Esophagus (tissue), 2 donors: Measurements from ENCODE around the gene SLC44A3. TPM values are rescaled to one million over a fixed set of nuclear protein-coding genes. Genes with fewer than 3 reads are reported as not detected.

Experiments used
- H3K27ac ChIP-seq, 2 donors: one replicate each; pipeline ENCODE4 v1.5.1; 2013; ENCODE audit warnings: low read depth in 2 of 2, mild to moderate bottlenecking in 2 of 2, inconsistent platforms in 1 of 2, low read length in 1 of 2, moderate library complexity in 1 of 2
- H3K27me3 ChIP-seq, 2 donors: one replicate each; pipeline ENCODE4 v1.6.1; 2013; ENCODE audit warnings: low read length in 2 of 2, control low read depth in 1 of 2, mild to moderate bottlenecking in 1 of 2; ENCODE audit not compliant: insufficient read depth in 2 of 2, control insufficient read depth in 1 of 2
- H3K36me3 ChIP-seq, 2 donors: one replicate each; pipeline ENCODE4 v1.6.1; 2013; ENCODE audit warnings: low read length in 1 of 2; ENCODE audit not compliant: control insufficient read depth in 2 of 2, insufficient read depth in 2 of 2
- H3K4me1 ChIP-seq, 2 donors: one replicate each; pipeline ENCODE4 v1.6.1; 2013; ENCODE audit warnings: low read length in 1 of 2; ENCODE audit not compliant: control insufficient read depth in 2 of 2, insufficient read depth in 2 of 2
- H3K4me3 ChIP-seq, 2 donors: one replicate each; pipeline ENCODE4 v1.5.1; 2013; ENCODE audit warnings: low read length in 2 of 2, mild to moderate bottlenecking in 2 of 2, low read depth in 1 of 2, moderate library complexity in 1 of 2
- H3K9me3 ChIP-seq, 2 donors: one replicate each; pipeline ENCODE4 v1.6.1; 2013; ENCODE audit warnings: mild to moderate bottlenecking in 2 of 2, low read depth in 1 of 2, low read length in 1 of 2, moderate library complexity in 1 of 2; ENCODE audit not compliant: control insufficient read depth in 2 of 2, insufficient read depth in 1 of 2
- WGBS, 2 donors: extraction: QIAGEN DNeasy Blood & Tissue Kit; methylation state at CpG; one replicate each; pipeline ENCODE4 v1.1.7; 2013; 5-methylcytosine and 5-hydroxymethylcytosine counted together
- polyA plus RNA-seq, 2 donors: library from polyadenylated mRNA; stranded (reverse); fragments of 200-250 nt; gene quantifications; one replicate each; pipeline ENCODE4 v1.2.3, GENCODE V29; 2013
- donor health status: healthy with polysubstance abuse.
- donor health status: Bipolar disorder and iron deficiency.

SLC44A3 gene
- polyA plus RNA-seq, 2 donors = 7.0 to 7.4 TPM

DNA sequence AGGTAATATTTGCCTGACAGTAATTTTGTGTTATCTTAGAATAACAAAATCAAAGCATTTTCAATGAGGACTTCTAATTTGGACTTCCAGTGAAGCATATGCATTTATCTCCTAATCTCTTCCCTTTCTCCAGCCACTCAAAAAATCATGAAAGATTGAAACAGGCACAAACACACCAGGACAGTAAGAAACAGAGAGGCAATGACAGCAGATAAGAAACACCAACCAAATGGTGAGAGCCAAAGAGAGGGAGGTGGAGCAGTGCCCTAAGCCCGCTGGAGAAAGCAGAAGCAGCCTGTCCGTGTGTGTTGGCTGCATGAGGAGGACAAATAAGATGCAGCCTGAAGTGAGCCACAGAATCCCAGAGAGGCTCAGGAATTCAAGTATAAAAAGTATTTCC lies 39.0 kb downstream of the SLC44A3 start:
- Histone ChIP-seq H3K27ac (no peak overlapping the region), H3K4me1 (peaks cover 3 to 10% of the 10 kb centered on the region in 2 donors)
- WGBS, 2 donors = 72 to 82% methylated on average over 2 of the region's 2 CpGs

GRCh38 chr1:94862718-94863117 lies 42.6 kb downstream of the SLC44A3 start:
- peak overlapping the region; percentile 95 to 97 for H3K27ac ChIP-seq
- no peaks in the 10 kb centered on the region for H3K27me3 ChIP-seq
- no peak overlapping the region for H3K4me3 ChIP-seq
- no peaks in the 10 kb centered on the region for H3K36me3 ChIP-seq
- peaks cover 5 to 10% of the 10 kb centered on the region in 2 donors for H3K4me1 ChIP-seq
- WGBS, 2 donors = 49 to 73% methylated on average over 2 of the region's 2 CpGs
- H3K9me3 ChIP-seq = no peaks in the 10 kb centered on the region

More for the DNA sequence above, 39.0 kb downstream of the SLC44A3 start:
- Histone ChIP-seq H3K9me3 (no peaks in the 10 kb centered on the region), H3K27me3 (no peaks in the 10 kb centered on the region), H3K36me3 (no peaks in the 10 kb centered on the region), H3K4me3 (no peak overlapping the region)

DNA sequence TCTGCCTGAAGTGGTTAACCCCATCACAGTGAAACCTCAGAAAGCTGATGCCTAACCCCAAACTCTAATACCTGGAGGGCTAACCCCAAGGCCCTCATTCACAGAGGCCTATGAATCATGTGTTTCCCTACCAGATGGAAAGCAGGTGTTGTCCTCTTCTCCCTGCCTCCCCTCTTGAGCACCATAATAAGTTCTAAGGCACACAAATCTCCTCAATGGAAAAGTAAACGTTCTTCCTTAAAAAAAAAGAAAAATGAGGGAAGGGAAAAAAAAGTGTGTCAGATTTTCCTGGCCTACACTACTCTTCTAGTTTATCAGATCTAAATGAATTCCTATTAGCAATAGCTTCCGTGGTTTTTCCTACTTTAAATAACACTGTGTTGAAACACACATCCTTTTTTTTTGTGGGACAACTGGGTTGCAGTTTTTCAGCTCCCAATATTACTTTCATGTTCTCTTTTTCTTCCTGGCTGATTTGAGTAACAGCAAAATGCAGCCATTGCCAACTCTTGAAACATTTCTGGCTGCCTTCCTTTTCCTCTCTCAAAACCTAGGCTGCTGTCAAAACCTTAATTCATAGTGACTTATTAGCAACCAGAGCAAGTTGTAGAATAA lies 43.2 kb downstream of the SLC44A3 start:
- Histone ChIP-seq H3K9me3 (no peaks in the 10 kb centered on the region), H3K4me1 (peaks cover 5 to 10% of the 10 kb centered on the region in 2 donors), H3K27me3 (no peaks in the 10 kb centered on the region), H3K27ac (peak overlapping the region; percentile 95 to 97), H3K4me3 (no peak overlapping the region), H3K36me3 (no peaks in the 10 kb centered on the region)
- 4 to 7% methylated on average over 2 of the region's 2 CpGs for WGBS, 2 donors

- H3K4me1 ChIP-seq = peaks cover 5 to 12% of the 10 kb centered on the region in 2 donors
- peak overlapping the region; percentile 95 for H3K27ac ChIP-seq
- WGBS, 2 donors = 17 to 21% methylated on average over 4 of the region's 4 CpGs
- H3K9me3 ChIP-seq = no peaks in the 10 kb centered on the region
- no peaks in the 10 kb centered on the region for H3K36me3 ChIP-seq
- no peaks in the 10 kb centered on the region for H3K27me3 ChIP-seq
- no peak overlapping the region for H3K4me3 ChIP-seq
Observed at GRCh38 chr1:94863919-94864318, 43.8 kb downstream of the SLC44A3 start.

DNA sequence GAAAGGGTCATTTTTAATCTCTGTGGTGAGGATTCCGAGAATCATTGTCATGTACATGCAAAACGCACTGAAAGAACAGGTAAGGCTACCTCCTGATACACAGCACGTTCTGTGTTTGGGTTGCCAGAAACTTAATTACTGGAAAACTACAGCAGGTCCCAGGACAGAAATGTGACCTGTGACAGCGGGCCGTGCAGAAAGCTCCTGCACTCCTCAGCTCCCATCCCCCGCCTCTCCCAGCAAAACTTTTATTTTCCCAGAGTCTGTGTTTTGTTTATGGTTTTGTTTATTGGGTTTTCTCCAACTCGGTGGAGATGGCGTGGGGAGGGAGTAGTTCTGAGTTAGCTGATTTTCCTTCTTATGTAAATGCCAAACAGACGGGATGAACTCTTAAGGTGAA lies 44.7 kb downstream of the SLC44A3 start:
- peak overlapping the region in 1 of 2 donors; percentile 1 for H3K4me3 ChIP-seq
- peaks cover 5 to 12% of the 10 kb centered on the region in 2 donors for H3K4me1 ChIP-seq
- H3K27ac ChIP-seq = peak overlapping the region; percentile 89 to 95
- 35 to 37% methylated on average over 9 of the region's 9 CpGs for whole genome bisulfite sequencing, 2 donors
- H3K27me3 ChIP-seq = no peaks in the 10 kb centered on the region
- H3K9me3 ChIP-seq = no peaks in the 10 kb centered on the region
- no peaks in the 10 kb centered on the region for H3K36me3 ChIP-seq

- H3K27ac ChIP-seq = peak overlapping the region; percentile 84 to 95
- H3K4me3 ChIP-seq = no peak overlapping the region
- H3K36me3 ChIP-seq = no peaks in the 10 kb centered on the region
- no peaks in the 10 kb centered on the region for H3K27me3 ChIP-seq
- H3K9me3 ChIP-seq = no peaks in the 10 kb centered on the region
- WGBS, 2 donors = 32 to 43% methylated on average over 4 of the region's 4 CpGs
- peaks cover 5 to 12% of the 10 kb centered on the region in 2 donors for H3K4me1 ChIP-seq
Observed at GRCh38 chr1:94865360-94865759, 45.2 kb downstream of the SLC44A3 start.

GRCh38 chr1:94866164-94866807 lies 46.1 kb downstream of the SLC44A3 start:
- Histone ChIP-seq H3K36me3 (no peaks in the 10 kb centered on the region), H3K4me3 (no peak overlapping the region), H3K9me3 (no peaks in the 10 kb centered on the region), H3K27me3 (no peaks in the 10 kb centered on the region), H3K27ac (peak overlapping the region; percentile 26 to 46), H3K4me1 (peaks cover 5 to 12% of the 10 kb centered on the region in 2 donors)
- 78 to 83% methylated on average over 4 of the region's 4 CpGs for WGBS, 2 donors

- H3K27ac ChIP-seq = no peak overlapping the region
- H3K9me3 ChIP-seq = no peaks in the 10 kb centered on the region
- peak overlapping the region in 1 of 2 donors; percentile 11 for H3K4me3 ChIP-seq
- no peaks in the 10 kb centered on the region for H3K27me3 ChIP-seq
- no peaks in the 10 kb centered on the region for H3K36me3 ChIP-seq
- WGBS, 2 donors = 80 to 94% methylated on average over 2 of the region's 2 CpGs
- H3K4me1 ChIP-seq = peaks cover 4 to 10% of the 10 kb centered on the region in 2 donors
Observed at GRCh38 chr1:94871031-94871430, 50.9 kb downstream of the SLC44A3 start.

- H3K36me3 ChIP-seq = no peaks in the 10 kb centered on the region
- H3K4me1 ChIP-seq = peaks cover 2 to 13% of the 10 kb centered on the region in 2 donors
- 67 to 79% methylated on average over 4 of the region's 4 CpGs for WGBS, 2 donors
- peak overlapping the region; percentile 88 to 89 for H3K27ac ChIP-seq
- no peak overlapping the region for H3K4me3 ChIP-seq
- no peaks in the 10 kb centered on the region for H3K27me3 ChIP-seq
- H3K9me3 ChIP-seq = no peaks in the 10 kb centered on the region
Observed at GRCh38 chr1:94872771-94873495, 52.8 kb downstream of the SLC44A3 start.
